GM23338 (cell line): ENCODE measurements around the gene PCMT1. TPM values are rescaled to one million over a fixed set of nuclear protein-coding genes. Genes with fewer than 3 reads are reported as not detected.

Source experiments
- ATAC-seq: fragments of 200-7000 bp; cut with Tn5 transposase; 3 replicates; pipeline ENCODE4 v1.9.1; 2020
- DNase-seq: peaks from one replicate; pipeline ENCODE4 v3.0.0-alpha.2; 2015; ENCODE audit warnings: low spot score
- H2AFZ ChIP-seq: fragments of 200-600 bp; sonication (generic); 2 replicates; pipeline ENCODE4 v1.8.0; 2016; ENCODE audit warnings: antibody characterized with exemption, mild to moderate bottlenecking, moderate library complexity
- H3F3A ChIP-seq: fragments of 200-600 bp; sonication (generic); replicated peaks from 2 replicates; pipeline ENCODE4 v1.8.0; 2017; ENCODE audit warnings: antibody characterized with exemption, mixed run types, low read depth
- H3K27ac ChIP-seq: fragments of 200-600 bp; sonication (generic); 2 replicates; pipeline ENCODE4 v1.6.1; 2016; ENCODE audit warnings: low read depth
- H3K27me3 ChIP-seq: fragments of 200-600 bp; sonication (generic); 2 replicates; pipeline ENCODE4 v1.8.0; 2016; ENCODE audit warnings: mild to moderate bottlenecking, mixed run types, moderate library complexity; ENCODE audit not compliant: insufficient read depth
- H3K36me3 ChIP-seq: fragments of 200-600 bp; sonication (generic); 2 replicates; pipeline ENCODE4 v1.8.0; 2016; ENCODE audit warnings: mild to moderate bottlenecking; ENCODE audit not compliant: insufficient read depth
- H3K4me1 ChIP-seq: fragments of 200-600 bp; sonication (generic); 2 replicates; pipeline ENCODE4 v1.8.0; 2016; ENCODE audit warnings: mild to moderate bottlenecking, moderate library complexity; ENCODE audit not compliant: insufficient read depth
- H3K4me2 ChIP-seq: fragments of 200-600 bp; sonication (generic); 2 replicates; pipeline ENCODE4 v1.7.1; 2017; ENCODE audit warnings: mixed run types
- H3K4me3 ChIP-seq: fragments of 200-600 bp; sonication (generic); 2 replicates; pipeline ENCODE4 v1.6.1; 2016; ENCODE audit warnings: mixed run types
- H3K79me2 ChIP-seq: fragments of 200-600 bp; sonication (generic); replicated peaks from 2 replicates; pipeline ENCODE4 v1.8.0; 2017; ENCODE audit warnings: mild to moderate bottlenecking; ENCODE audit not compliant: insufficient read depth
- H3K9me2 ChIP-seq: fragments of 200-600 bp; sonication (generic); 2 replicates; pipeline ENCODE4 v1.8.0; 2017; ENCODE audit not compliant: insufficient read depth
- H4K20me1 ChIP-seq: fragments of 200-600 bp; sonication (generic); replicated peaks from 2 replicates; pipeline ENCODE4 v1.8.0; 2017; ENCODE audit warnings: mild to moderate bottlenecking; ENCODE audit not compliant: insufficient read depth
- H3K27ac Mint-ChIP-seq: 2 replicates; pipeline ENCODE4 v1.8.0; 2020; ENCODE audit warnings: inconsistent platforms, mild to moderate bottlenecking, moderate library complexity, mixed read lengths
- H3K27me3 Mint-ChIP-seq: 3 replicates; pipeline ENCODE4 v1.8.0; 2022; ENCODE audit warnings: low read depth, mild to moderate bottlenecking, moderate library complexity, mixed read lengths, inconsistent platforms; ENCODE audit not compliant: insufficient read depth, poor library complexity
- H3K36me3 Mint-ChIP-seq: 3 replicates; pipeline ENCODE4 v1.8.0; 2021; ENCODE audit warnings: low read depth, mild to moderate bottlenecking, inconsistent platforms, moderate library complexity, mixed read lengths
- H3K4me1 Mint-ChIP-seq: 3 replicates; pipeline ENCODE4 v1.8.0; 2020; ENCODE audit warnings: mild to moderate bottlenecking, inconsistent platforms, mixed read lengths
- H3K4me3 Mint-ChIP-seq: 3 replicates; pipeline ENCODE4 v1.8.0; 2021; ENCODE audit warnings: moderate library complexity, mild to moderate bottlenecking, inconsistent platforms, mixed read lengths
- H3K9me3 Mint-ChIP-seq: 3 replicates; pipeline ENCODE4 v1.8.0; 2020; ENCODE audit warnings: moderate library complexity, mild to moderate bottlenecking, inconsistent platforms, mixed read lengths
- CREB1 ChIP-seq: fragments of 250-450 bp; sonication (Bioruptor Pico); IDR thresholded peaks from 2 replicates; pipeline ENCODE4 v1.5.0; 2020; ENCODE audit warnings: low read depth, mild to moderate bottlenecking, moderate library complexity
- EZH2 ChIP-seq: fragments of 200-600 bp; sonication (generic); IDR thresholded peaks from one replicate; pipeline ENCODE4 v1.8.0; 2017; ENCODE audit warnings: antibody characterized with exemption, mild to moderate bottlenecking, low read depth; ENCODE audit not compliant: unreplicated experiment
- JUNB ChIP-seq: IDR thresholded peaks from one replicate; pipeline ENCODE4 v1.6.1; 2016; ENCODE audit warnings: antibody characterized with exemption; ENCODE audit not compliant: unreplicated experiment
- POLR2AphosphoS5 ChIP-seq: IDR thresholded peaks from 2 replicates; pipeline ENCODE4 v1.6.1; 2016; ENCODE audit warnings: antibody characterized with exemption, low read depth
- STAT1 ChIP-seq: IDR thresholded peaks from one replicate; pipeline ENCODE4 v1.6.1; 2016; ENCODE audit warnings: antibody characterized with exemption; ENCODE audit not compliant: unreplicated experiment
- ZNF114 ChIP-seq: fragments of 250-450 bp; sonication (Bioruptor Pico); IDR thresholded peaks from 2 replicates; pipeline ENCODE4 v1.5.0; 2020; ENCODE audit warnings: mild to moderate bottlenecking, moderate library complexity
- ZNF331 ChIP-seq: fragments of 250-450 bp; sonication (Bioruptor Pico); IDR thresholded peaks from 2 replicates; pipeline ENCODE4 v1.5.0; 2020; ENCODE audit warnings: low read depth, mild to moderate bottlenecking, moderate library complexity
- polyA plus RNA-seq: library from polyadenylated mRNA; unstranded; fragments of >200 nt; fragmentation: Nextera tagmentation; extraction: Ambion mirVana; gene quantifications from 2 replicates; pipeline ENCODE4 v1.2.1, GENCODE V29; 2016
- total RNA-seq: library from RNA; depleted of rRNA; stranded (reverse); fragments of >200 nt; shearing (Covaris generic); gene quantifications from 2 replicates; pipeline ENCODE4 v1.2.3, GENCODE V29; 2014
- TF ChIP-seq, protein P1 (sequence below): IDR thresholded peaks from 2 replicates; pipeline ENCODE4 v1.6.1; 2016; ENCODE audit warnings: antibody characterized with exemption
- TF ChIP-seq, protein P2 (sequence below): IDR thresholded peaks from one replicate; pipeline ENCODE4 v1.6.1; 2018; ENCODE audit warnings: antibody characterized with exemption; ENCODE audit not compliant: unreplicated experiment

The PCMT1 gene
- total and polyA plus RNA-seq, 2 experiments from 2014 or later, result 87.6 to 168 TPM

DNA sequence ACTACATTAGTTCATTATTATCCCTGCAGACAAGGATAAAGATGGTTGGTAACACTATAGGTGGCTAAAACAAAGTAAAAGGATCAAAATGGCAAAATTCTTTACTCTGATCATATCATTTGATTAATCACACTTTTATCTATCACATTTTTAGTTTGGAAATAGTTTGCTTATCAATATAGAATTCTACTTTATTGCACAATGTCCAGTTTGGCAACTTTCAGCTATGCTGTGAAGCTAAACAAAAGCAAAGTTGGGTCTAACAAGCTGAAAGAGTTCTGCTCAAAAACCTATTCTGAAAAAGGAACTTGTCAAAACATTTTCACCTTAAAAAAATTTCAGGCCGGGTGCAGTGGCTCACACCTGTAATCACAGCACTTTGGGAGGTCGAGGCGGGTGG is 23.8 kb upstream of the PCMT1 start:
- Mint-ChIP-seq H3K36me3 (peaks cover 49% of the 10 kb centered on the region), H3K27me3 (peaks cover 1% of the 10 kb centered on the region), H3K4me1 (no peaks in the 10 kb centered on the region), H3K27ac (no peak overlapping the region), H3K9me3 (no peaks in the 10 kb centered on the region), H3K4me3 (no peak overlapping the region)
- Histone ChIP-seq H3K36me3 (peaks cover 36% of the 10 kb centered on the region), H3F3A (peaks cover 6% of the 10 kb centered on the region), H2AFZ (no peak overlapping the region), H3K4me2 (no peak overlapping the region), H3K27me3 (no peaks in the 10 kb centered on the region), H3K27ac (no peak overlapping the region), H3K4me3 (no peak overlapping the region), H4K20me1 (no peaks in the 10 kb centered on the region; the same call in 1 of the 2 replicates), H3K4me1 (no peaks in the 10 kb centered on the region), H3K9me2 (no peaks in the 10 kb centered on the region), H3K79me2 (no peaks in the 10 kb centered on the region)
- TF ChIP-seq, protein P1, sequence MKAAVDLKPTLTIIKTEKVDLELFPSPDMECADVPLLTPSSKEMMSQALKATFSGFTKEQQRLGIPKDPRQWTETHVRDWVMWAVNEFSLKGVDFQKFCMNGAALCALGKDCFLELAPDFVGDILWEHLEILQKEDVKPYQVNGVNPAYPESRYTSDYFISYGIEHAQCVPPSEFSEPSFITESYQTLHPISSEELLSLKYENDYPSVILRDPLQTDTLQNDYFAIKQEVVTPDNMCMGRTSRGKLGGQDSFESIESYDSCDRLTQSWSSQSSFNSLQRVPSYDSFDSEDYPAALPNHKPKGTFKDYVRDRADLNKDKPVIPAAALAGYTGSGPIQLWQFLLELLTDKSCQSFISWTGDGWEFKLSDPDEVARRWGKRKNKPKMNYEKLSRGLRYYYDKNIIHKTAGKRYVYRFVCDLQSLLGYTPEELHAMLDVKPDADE, result no peak
- TF ChIP-seq, protein P2, sequence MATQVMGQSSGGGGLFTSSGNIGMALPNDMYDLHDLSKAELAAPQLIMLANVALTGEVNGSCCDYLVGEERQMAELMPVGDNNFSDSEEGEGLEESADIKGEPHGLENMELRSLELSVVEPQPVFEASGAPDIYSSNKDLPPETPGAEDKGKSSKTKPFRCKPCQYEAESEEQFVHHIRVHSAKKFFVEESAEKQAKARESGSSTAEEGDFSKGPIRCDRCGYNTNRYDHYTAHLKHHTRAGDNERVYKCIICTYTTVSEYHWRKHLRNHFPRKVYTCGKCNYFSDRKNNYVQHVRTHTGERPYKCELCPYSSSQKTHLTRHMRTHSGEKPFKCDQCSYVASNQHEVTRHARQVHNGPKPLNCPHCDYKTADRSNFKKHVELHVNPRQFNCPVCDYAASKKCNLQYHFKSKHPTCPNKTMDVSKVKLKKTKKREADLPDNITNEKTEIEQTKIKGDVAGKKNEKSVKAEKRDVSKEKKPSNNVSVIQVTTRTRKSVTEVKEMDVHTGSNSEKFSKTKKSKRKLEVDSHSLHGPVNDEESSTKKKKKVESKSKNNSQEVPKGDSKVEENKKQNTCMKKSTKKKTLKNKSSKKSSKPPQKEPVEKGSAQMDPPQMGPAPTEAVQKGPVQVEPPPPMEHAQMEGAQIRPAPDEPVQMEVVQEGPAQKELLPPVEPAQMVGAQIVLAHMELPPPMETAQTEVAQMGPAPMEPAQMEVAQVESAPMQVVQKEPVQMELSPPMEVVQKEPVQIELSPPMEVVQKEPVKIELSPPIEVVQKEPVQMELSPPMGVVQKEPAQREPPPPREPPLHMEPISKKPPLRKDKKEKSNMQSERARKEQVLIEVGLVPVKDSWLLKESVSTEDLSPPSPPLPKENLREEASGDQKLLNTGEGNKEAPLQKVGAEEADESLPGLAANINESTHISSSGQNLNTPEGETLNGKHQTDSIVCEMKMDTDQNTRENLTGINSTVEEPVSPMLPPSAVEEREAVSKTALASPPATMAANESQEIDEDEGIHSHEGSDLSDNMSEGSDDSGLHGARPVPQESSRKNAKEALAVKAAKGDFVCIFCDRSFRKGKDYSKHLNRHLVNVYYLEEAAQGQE, result no peak
- TF ChIP-seq POLR2AphosphoS5 (no peak), STAT1 (no peak), CREB1 (no peak), EZH2 (no peak)
- ATAC-seq, result no peak
- DNase-seq, result no peak

DNA sequence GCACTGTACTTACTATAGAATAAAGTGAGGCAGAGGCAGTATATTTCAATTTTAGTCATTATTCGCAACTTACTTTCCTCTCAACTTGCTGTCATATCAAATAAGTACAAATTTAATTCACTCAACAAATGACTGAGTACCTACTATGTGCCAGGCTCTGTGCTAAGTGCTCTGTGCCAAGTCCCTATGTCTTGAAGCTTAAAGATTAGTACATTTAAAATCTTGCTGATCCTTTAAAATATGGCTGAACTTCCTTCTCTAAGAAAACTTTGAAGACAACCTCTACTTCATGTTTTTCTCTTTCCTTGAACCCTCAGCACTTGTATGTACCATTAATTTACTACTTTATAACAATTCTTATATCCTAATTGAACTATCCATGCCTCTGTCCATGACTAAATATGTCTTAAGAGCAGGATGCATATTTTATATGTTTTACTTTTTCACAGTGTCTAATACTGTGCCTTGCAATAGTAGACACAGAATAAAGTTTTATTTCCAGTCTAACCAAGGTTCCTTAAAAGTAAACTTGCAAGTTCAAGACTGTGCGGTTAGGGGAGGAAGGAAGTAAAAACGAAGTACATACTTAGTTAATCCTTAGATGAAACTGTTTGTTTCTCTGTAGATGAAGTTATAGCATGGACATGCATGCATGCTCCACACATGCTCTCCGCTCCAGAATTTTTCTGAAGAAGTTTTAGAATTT is 21.6 kb upstream of the PCMT1 start:
- Mint-ChIP-seq H3K36me3 (peaks cover 58% of the 10 kb centered on the region), H3K27ac (no peak overlapping the region), H3K4me1 (no peaks in the 10 kb centered on the region), H3K9me3 (no peaks in the 10 kb centered on the region), H3K27me3 (peaks cover 1% of the 10 kb centered on the region), H3K4me3 (no peak overlapping the region)
- no peaks in the 10 kb centered on the region for H3K27me3 ChIP-seq
- no peak for ATAC-seq
- no peak for DNase-seq
- no peaks in the 10 kb centered on the region for H3K79me2 ChIP-seq
- H2AFZ ChIP-seq, result no peak overlapping the region
- peaks cover 6% of the 10 kb centered on the region for H3F3A ChIP-seq
- no peak overlapping the region for H3K4me2 ChIP-seq
- no peak overlapping the region for H3K27ac ChIP-seq
- no peaks in the 10 kb centered on the region for H3K4me1 ChIP-seq
- no peak overlapping the region for H3K4me3 ChIP-seq
- no peaks in the 10 kb centered on the region for H3K9me2 ChIP-seq
- H3K36me3 ChIP-seq, result peaks cover 52% of the 10 kb centered on the region
- H4K20me1 ChIP-seq, result no peaks in the 10 kb centered on the region; the same call in 1 of the 2 replicates
- TF ChIP-seq ZNF331, result no peak
- TF ChIP-seq ZNF114 (CRISPR knock-in tag), result no peak
- no peak for TF ChIP-seq EZH2
- no peak for TF ChIP-seq STAT1
- no peak for TF ChIP-seq JUNB
- TF ChIP-seq, protein P1, result no peak
